Gastrocnemius medialis (tissue), 4 donors: ENCODE measurements around the gene CAB39.

Experiments
- CTCF ChIP-seq, 5 experiments: fragments of 450-650 bp in 3 of 5; fragments of 200-600 bp in 2 of 5; sonication (generic) in 2 of 5; IDR thresholded peaks in 4 of 5; conservative IDR thresholded peaks in 1 of 5; 1 replicate in 4 of 5; 2 replicates in 1 of 5; pipeline ENCODE4 v1.5.1; 2016 to 2019; ENCODE audit warnings: antibody characterized with exemption in 5 of 5, mild to moderate bottlenecking in 3 of 5, moderate library complexity in 3 of 5
- POLR2A ChIP-seq, 2 donors: fragments of 450-650 bp; IDR thresholded peaks; one replicate each; pipeline ENCODE4 v1.6.1; 2017; ENCODE audit warnings: antibody characterized with exemption in 2 of 2, mild to moderate bottlenecking in 2 of 2, moderate library complexity in 2 of 2

- TF ChIP-seq CTCF (IDR thresholded peaks at IDR 0.05 in 4 of 5, conservative IDR thresholded peaks at IDR 0.05 in 1 of 5) (peak in 2 of 5 experiments; percentile 20 to 32), POLR2A (IDR thresholded peaks at IDR 0.05) (no peak)
Observed at GRCh38 chr2:230762317-230762896, 49.8 kb downstream of the CAB39 start.
